Measurements from ENCODE around the gene GPR153.
A peak's percentile ranks its signal among the peaks of the same experiment; 100 is the strongest.
"Not testable (repeated sequence)": the region's sequence is repeated elsewhere in the genome, so short reads cannot be mapped to it uniquely, and the experiment has no call there.

Gene GPR153

DNA sequence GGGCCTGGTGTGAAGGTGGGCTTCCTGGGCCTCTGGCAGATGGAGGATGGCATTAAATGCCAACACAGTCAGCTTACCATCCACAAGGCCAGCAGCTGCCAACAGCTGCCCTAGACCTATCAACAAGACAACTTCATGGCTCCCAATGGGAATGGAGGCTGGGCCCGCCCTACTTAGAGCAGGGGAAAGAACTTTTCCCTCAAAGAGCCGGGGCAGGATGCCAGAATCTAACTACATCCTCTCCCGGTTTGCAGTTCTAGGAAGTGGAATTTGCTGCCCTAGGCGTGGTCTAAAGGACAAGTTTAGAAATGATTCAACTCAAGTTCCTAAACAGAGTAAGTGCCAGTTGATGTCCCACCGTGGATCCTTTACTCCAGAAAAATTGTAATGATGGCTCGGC is 38.3 kb downstream of the GPR153 start:
- no peak for DNase-seq

DNA sequence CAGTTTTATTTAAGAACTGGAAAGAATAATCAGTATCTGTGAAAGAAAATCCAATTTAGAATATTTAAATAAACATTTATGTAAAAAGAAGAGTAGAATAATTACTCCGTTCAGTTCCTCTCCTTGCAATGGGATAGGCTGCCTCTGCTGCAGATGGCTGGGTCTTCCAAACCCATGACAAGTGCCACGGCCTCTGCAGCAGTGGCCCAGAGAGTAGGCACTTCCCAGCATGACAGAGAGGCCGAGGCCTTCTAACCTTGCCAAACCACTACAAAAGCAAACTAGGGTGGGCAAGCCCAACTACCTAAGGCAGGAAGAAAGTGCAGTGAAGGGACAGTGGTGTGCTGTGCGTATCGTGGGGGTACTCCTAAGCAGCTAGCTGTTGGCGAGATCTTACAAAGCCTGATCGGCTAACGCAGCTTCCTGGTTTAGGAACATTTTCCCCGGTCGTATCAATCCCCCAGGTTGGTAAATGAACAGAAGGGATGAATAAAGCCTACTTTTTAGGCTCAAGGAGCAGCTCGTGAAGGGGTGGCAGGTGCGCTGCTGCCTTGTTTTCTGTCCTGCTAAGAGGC is 39.6 kb downstream of the GPR153 start:
- DNase-seq: no peak

GRCh38 chr1:6220236-6220635 is 40.7 kb downstream of the GPR153 start:
- DNase-seq: no peak

DNA sequence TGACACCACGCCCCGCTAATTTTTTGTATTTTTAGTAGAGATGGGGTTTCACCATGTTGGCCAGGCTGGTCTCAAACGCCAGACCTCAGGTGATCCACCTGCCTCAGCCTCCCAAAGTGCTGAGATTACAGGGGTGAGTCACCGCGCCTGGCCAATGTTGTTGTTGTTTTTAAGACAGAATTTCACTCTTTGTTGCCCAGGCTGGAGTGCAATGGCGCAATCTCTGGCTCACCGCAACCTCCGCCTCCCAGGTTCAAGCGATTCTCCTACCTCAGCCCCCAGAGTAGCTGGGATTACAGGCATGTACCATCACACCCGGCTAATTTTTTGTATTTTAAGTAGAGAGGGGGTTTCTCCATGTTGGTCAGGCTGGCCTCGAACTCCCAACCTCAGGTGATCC is 41.3 kb downstream of the GPR153 start:
- DNase-seq: not testable (repeated sequence)

GRCh38 chr1:6218375-6219164 is 42.3 kb downstream of the GPR153 start:
- no peak for DNase-seq

DNA sequence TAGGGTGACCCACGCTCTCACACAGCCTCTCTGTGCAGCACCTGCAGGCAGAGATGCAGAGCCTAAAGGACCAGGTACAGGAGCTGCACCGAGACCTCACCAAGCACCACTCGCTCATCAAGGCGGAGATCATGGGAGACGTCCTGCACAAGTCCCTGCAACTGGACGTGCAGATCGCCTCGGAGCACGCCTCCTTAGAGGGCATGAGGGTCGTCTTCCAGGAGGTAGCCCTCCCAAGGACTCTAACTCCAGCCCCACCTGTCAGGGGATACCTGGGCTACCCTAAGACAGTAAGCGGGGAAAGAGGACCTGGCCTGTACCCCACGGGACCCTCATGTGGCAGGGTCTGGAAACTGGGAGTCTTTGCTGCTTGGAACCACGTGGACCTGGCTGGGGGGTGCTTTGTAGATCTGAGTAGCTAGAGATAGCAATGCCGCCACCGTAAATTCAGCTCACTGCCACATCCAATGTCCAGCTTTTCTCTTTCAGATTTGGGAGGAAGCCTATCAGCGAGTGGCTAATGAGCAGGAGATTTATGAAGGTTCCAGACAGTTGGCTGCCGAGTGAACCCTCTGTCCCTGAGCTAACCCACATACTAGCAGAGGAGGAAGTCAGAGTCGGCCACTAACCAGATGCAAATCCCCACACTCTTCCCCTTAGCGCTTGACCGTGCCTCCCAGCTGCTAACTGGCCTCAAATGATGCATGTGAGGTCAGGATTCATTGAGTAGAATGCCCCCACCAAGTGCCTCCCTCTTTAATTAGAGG is 48.5 kb downstream of the GPR153 start:
- no peak for DNase-seq

DNA sequence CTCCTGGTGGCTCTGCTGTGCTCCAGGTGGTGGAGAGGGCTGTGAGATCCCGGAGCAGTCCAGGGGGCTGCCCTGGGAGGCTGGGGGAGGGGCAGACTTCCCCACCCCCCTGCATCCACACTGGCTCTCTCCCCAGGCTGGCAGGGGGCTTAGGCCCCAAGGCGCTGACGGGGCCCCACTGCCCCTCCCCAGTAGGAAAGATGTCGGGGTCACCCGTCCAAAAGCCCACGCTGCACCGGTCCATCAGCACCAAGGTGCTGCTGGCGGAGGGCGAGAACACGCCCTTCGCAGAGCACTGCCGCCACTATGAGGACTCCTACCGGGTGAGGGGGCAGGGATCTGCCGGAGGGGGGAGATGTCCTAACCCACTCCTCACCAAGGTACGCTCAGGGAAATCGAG is 49.2 kb downstream of the GPR153 start:
- no peak for DNase-seq

DNA sequence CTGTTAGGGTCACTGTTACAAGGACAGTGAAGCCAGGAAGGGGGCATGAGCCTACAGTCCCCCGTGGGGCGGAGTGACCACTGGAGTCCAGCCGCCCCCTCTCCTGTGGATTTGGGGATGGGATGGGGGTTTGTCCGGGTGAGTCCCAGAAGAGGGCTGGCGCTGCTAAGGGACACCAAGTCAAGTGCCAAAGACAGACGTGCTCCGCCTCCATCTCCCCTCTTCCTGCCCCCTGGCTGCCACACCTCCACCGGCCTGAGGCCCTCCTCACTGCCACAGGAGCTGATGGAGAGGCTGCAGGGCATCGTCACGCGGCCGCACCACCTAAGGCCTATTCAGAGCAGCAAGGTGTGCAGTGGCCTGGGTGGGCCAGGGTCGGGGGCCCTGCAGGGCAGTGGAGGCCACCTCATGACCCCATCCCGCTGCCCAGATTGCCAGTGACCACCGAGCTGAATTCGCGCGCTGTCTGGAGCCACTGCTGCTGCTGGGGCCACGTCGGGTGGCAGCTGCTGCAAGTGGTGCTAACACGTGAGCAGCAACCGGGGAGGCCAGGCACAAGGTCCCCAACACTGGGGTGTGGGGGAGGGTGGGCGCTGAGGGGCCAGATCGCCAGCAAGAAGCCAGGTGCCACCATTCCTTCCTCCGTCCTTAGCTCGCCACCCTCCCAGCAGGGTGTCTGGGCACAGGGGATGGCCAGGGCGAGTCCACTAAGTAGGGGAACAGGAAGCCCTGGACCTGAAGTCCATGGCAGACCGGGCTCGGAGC is 50.1 kb downstream of the GPR153 start:
- no peak for DNase-seq

- no peak for DNase-seq
Observed at GRCh38 chr1:6209661-6210580, 51.0 kb downstream of the GPR153 start.

DNA sequence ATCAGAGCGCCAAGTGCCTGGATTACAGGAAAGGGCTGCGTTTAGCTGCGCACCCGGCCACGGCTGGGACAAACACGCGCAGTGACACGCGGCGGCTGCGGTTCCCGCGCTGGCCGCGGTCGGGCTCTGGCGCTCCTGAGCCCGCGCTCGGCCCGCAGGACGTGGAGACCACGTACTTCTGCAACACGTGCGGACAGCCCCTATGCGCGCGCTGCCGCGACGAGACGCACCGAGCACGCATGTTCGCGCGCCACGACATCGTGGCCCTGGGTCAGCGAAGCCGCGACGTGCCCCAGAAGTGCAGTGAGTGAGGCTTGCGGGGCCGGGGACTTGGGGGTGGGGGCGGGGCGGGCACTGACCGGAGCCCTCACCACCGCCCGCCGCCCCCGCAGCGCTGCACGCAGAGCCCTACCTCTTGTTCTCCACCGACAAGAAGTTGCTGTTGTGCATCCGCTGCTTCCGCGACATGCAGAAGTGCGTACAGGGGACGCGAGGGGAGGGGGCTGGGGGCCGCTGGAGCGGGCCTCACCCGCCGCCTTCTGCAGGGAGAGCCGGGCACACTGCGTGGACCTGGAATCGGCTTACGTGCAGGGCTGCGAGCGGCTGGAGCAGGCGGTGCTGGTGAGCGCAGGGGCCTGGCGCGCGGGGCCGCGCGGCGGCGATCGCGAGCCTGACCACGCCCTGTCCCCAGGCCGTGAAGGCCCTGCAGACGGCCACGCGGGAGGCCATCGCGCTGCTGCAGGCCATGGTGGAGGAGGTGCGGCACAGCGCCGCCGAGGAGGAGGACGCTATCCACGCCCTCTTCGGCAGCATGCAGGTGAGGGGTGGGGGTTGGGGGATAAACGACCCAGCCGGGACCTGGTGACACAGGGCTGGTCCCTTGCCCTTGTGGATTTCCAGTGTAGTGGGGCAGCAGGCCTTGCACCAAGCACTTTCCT is 51.9 kb downstream of the GPR153 start:
- no peak for DNase-seq

GRCh38 chr1:6207921-6208320 is 53.0 kb downstream of the GPR153 start:
- no peak for DNase-seq

- DNase-seq: no peak
Observed at GRCh38 chr1:6207075-6207885, 53.6 kb downstream of the GPR153 start.

- DNase-seq: no peak
Observed at GRCh38 chr1:6206520-6206855, 54.4 kb downstream of the GPR153 start.

DNA sequence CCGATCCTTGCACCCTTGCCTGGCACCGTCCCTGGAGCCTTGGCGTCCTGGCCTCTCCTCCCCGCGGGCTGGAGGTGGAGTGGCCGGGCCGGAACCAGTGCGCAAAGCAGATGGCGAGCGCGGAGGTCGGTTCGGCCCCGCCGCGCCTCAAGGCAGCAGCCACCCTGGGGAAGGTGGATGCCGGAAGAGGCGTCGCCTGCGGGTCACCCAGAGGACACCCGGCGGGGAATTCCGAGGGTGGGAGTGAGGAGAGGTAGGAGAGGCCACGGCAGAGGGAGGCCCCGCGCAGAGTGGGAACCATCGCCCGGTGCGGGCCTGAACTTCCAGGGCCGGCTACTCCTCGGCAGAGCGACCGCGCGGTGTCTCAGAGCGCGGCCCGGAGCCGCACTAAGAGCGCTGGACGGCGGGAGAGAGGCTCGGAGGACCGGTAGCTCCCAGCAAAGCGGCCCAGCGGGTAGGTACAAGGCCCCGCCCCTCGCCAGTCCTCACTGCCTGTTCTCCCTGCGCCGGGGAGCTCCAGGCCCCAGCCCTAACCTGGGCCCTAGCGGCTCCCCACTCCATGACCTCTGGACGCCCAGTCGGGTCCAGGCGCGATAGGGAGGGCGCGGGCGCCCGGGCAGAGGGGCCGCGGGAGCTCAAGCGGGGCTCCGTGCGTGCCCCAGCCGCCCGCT is 54.9 kb downstream of the GPR153 start, which contains the start of gene RNF207:
RNF207 (plus strand) TSS at position 271 of the 671 bp plus-strand sequence. CDS start 417 bp downstream, outside the sequence.
- no peak for DNase-seq

DNA sequence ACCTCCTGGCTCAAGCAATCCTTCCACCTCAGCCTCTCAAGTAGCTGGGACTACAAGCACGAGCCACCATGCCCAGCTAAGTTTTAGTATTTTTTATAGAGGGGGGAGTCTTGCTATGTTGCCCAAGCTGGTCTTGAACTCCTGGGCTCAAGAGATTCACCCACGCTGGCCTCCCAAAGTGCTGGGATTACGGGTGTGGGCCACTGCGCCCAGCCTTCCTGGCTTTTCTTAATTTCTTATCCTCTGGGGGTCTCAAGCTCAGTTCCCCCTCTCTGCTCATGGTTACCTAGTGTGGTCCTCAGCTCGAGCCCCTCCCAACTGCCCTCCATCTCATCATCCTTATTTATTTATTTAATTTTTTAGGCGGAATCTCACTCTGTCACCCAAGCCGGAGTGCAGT is 58.6 kb downstream of the GPR153 start:
- DNase-seq: no peak

GRCh38 chr1:6200188-6200809 is 60.6 kb downstream of the GPR153 start:
- DNase-seq: no peak

GRCh38 chr1:6199298-6200187 is 61.4 kb downstream of the GPR153 start, which contains the start of gene RPL22:
Gene RPL22 (minus strand): TSS chr1:6199595. CDS start chr1:6199573, 22 bp downstream.
- peak; percentile 99 for DNase-seq
